NCI-H146 treated with DMSO at 0.1 percent for 48 hours (cell line): ENCODE data around the gene ANO6.

ENCODE experiments used
- DNase-seq: peaks from one replicate; lab custom pipeline; 2025; ENCODE audit not compliant: unreplicated experiment; lab: John Stamatoyannopoulos, UW

ANO6 gene

GRCh38 chr12:45433441-45433868 lies 217.6 kb downstream of the ANO6 start:
- DNase-seq, result no peak

DNA sequence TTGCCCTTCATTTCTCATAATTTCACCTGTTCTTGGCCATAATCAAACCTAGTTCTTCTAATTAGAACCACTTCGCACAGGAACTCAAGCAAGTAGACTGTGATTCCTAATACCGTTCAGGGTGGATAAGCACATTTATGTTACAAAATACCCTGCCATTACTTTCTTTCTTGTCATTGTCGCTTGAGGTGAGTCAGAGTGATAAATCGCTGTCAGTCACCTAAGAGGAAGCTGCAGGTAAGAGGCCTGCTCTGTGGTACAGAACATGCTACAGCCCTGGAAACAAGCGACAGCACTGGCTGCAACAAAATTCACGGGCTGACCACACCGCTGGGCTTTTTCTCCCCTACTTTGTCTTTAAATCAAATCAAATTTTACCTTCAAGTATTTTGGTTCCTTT lies 218.2 kb downstream of the ANO6 start:
- no peak for DNase-seq

DNA sequence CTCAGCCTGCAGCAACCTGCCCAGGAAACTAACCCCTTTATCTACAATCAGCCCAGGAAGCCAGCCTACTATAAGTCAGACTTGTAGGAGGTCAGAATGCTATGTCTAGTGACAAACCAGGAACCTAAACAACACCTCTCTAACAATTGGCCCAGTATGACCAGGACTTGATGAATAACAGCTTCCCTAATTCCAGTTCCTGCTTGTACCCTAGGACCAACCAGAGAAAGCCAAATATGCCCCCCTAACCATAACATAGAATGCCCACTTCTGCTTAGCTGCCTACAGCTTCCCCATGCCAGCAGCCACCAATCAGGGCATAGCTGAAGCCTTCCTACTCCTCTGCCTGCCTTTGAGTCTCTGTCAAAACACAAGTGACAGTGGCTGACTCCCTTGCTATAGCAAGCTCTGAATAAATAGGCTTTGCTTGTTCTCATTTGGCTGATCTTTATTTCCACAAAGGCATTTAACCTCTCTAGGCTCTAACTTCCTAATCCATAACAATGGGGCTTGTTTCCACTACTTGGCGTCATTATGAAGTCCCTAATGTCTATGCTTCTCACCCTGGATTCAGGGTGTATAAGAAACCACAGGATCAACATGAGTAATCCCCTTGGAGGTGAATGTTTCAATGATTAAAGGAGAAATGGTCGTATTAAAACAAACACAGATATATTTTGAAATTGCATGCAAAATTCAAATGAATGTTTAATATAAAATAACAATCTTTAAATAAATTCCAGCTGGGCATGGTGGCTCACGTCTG lies 220.2 kb downstream of the ANO6 start:
- no peak for DNase-seq

- DNase-seq, result no peak
Observed at GRCh38 chr12:45439039-45439438, 223.1 kb downstream of the ANO6 start.

GRCh38 chr12:45446013-45446412 lies 230.1 kb downstream of the ANO6 start:
- no peak for DNase-seq

DNA sequence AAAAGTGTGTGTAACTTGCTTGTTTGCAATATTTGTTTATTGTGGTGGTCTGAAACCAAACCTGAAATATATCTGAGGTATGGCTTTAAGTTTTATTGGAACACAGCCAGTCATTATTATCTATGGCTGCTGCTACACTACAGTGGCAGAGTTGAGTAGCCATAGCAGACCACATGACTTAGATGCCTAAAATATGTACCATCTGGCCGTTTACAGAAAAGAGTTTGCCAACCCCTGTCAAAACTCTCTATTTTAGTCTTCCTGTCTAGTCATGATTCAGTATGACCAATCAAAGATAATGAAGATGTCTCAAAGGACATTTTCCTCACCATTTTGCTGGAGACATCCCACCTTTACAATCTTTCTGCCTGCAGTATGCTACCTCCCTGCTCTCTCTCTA lies 242.3 kb downstream of the ANO6 start:
- DNase-seq, result no peak

- DNase-seq, result no peak
Observed at GRCh38 chr12:45458854-45459807, 243.2 kb downstream of the ANO6 start.

DNA sequence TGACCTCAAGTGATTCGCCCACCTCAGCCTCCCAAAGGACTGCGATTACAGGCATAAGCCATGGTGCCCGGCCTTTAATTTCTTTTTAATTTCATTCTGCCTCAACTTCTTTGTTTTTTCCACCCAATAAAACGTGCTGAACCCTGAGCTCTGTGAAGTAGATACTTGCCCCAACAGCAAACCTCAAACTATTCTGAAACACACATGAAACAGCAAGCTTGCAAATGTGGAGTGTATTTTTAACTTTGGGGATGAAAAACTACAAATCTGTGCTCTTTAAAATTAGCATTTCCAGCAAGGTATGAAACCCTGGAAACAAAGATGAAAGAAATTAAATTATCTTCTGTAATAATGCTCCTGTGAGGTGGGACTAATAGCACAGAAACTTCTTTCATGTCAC lies 246.6 kb downstream of the ANO6 start:
- DNase-seq, result no peak

DNA sequence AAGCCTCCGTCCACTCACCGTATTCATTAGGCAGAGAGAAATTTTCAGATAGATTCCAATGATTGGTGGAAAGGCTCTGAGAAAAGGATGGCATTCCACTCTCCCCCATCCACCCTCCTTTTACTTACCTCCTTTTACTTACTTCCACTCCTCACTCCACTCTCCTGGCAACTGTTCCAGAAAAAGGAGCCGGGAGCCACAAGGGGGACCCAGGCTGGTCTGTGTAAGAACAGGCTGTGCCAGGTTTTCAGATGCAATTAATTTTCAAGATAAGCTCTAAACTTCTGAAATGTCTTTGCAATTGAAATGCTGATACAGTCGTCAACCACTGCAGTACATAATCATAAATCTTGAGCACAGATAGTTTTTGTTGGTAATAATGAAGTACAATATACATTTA lies 248.8 kb downstream of the ANO6 start:
- no peak for DNase-seq

DNA sequence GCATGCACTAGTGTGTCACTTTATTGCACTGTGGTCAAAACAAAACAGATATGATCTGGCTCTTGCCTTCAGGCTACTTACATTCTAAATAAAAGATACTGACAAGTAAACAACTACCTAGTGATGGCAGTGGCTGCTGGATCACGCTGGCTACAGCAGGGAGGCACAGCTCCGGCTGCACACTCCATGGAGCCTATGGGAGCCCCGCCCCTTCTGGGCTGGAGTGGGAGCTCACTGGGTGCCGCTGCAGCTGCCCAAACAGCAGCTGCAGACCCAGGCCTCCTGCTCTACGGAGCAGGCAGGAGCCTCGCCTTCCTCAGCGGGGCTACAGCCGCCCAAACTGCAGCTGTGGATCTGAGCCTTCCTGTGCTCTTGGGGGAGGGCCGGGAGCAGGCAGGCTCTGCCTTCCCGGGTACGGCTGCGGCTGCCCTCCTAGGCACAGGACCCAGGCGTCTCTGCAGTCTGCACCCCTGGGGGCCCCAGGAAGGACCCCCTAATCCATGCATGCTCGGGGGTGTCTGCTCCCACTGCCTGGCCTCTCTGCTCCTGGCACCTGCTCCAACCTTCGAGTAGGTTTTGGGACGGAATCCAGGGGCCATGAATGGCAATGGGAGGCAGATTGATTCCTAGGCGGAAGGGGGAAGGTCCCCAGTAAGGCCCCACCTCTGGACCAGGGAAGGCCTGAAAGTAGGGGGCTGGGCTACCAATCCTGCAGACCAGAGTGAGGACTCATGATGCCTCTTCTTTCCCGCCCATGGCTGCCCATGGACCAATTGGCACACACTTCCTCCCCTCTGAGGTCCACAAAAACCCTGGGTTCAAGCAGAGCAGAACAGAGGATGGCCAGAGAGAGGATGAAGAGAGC lies 253.1 kb downstream of the ANO6 start:
- no peak for DNase-seq

DNA sequence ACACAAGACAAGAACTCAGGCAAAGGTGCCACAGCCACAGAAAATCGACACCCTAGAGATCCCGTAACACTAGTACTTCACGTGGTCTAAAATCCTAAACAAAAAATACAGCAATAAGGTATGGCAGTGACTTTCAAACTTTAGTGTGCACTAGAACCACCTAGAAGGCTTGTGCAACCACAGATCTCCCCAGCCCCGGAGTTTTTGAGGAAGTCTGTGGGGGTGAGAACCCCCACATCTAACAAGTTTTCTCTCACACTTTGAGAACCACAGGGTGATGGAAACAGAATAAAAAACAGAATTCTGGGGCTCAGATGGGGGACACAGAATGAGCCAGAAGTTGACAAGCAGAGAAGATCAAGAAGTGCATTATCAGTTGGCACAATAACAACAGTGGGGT lies 254.0 kb downstream of the ANO6 start:
- no peak for DNase-seq

GRCh38 chr12:45473636-45474035 lies 257.7 kb downstream of the ANO6 start:
- DNase-seq, result no peak

DNA sequence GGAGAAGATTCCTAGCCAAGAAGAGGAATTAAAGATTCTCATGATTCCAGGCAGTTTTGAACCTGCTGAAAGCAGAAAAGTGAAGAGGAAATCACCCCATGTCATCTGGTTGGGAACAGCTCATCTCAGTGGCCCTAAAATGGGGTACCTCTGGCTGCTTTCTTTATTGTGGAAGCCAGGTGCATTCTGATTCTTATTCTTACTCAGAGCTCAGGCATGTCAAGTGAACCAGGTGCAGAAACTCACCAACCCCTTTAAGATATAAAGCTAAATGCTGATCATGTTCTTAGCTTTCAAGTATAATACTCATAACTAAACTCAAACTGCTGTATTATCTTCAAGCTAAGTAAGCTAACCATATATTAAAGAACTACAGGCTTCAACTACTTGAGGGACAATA lies 259.7 kb downstream of the ANO6 start:
- DNase-seq, result no peak

DNA sequence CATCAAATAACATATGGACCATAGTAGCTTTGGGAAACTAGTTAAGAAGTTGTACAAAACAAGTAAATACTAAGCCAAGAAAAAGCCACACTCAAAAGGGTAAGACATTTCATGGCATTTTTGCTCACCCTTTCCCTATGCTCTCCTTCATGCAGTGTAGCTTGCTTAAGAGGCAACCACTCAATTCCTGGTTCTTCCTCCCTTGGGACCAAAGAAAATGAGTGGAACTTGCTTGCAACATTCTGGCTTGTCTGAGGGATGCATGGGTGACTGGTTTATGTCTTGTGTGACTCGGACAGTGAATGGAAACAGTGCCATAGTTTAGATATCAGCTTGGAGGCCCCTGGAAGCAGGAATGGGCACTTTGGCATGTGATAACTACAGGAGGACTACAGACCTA lies 261.6 kb downstream of the ANO6 start:
- no peak for DNase-seq

- no peak for DNase-seq
Observed at GRCh38 chr12:45478931-45479330, 263.0 kb downstream of the ANO6 start.

GRCh38 chr12:45481746-45482145 lies 265.9 kb downstream of the ANO6 start:
- DNase-seq, result no peak

DNA sequence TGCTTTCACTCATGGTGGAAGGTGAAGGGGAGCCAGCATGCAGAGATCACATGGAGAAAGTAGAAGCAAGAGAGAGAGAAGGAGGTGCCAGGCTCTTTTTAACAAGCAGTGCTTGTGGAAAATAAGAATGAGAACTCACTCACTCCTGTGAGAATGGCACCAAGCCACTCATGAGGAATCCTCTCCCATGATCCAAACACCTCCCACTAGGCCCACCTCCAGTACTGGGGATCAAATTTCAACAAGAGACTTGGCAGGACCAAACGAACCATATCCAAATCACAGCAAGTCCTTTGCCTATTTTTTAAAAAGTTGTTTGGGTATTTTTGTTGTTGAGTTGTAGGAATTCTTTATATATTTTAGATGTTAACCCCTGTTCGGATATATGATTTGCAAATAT lies 267.7 kb downstream of the ANO6 start:
- no peak for DNase-seq
